ENCODE results near the gene NTRK1.

DNA sequence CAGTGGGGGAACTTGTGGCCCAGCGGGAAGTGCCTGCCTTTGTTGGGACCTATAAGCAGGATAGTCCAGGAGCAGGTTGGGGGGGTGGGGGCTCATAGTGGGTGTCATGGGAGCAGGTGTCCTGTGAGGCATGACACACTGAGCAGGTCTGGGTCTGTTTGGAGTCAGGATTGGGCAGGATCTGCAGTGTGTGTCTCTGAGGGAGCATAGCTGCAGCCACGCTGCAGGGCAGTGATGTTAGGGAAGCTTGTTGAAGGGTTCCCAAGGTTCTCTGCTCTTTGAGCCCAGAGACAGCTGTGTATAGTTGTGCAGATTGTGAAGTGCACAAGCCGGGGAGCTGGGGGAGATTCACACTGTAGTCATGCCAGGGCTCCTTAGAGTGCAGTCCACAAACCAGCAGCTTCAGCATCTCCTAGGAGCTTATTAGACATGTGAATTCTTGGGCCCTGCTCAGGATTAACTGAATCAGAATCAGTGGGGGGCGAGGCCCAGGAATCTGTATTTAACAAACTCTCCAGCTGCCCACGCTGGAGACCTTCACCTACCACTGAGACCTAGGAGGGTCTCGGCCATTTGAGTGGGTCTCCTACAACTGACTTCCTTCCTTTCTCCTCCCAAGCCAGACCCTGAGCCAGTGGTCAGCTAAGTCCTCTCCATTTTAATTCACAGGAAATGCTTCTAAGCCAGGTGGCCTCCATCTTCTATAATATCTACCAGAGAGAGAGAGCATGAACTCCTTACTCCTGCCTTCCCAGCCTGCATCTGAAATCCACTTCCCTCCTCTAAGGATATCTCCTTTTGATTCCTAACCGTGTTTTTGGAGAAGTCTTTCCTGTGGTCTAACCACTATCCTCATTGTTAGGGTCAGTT, 12.8 kb upstream of the NTRK1 start:
- TF ChIP-seq, protein P1, sequence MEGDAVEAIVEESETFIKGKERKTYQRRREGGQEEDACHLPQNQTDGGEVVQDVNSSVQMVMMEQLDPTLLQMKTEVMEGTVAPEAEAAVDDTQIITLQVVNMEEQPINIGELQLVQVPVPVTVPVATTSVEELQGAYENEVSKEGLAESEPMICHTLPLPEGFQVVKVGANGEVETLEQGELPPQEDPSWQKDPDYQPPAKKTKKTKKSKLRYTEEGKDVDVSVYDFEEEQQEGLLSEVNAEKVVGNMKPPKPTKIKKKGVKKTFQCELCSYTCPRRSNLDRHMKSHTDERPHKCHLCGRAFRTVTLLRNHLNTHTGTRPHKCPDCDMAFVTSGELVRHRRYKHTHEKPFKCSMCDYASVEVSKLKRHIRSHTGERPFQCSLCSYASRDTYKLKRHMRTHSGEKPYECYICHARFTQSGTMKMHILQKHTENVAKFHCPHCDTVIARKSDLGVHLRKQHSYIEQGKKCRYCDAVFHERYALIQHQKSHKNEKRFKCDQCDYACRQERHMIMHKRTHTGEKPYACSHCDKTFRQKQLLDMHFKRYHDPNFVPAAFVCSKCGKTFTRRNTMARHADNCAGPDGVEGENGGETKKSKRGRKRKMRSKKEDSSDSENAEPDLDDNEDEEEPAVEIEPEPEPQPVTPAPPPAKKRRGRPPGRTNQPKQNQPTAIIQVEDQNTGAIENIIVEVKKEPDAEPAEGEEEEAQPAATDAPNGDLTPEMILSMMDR (IDR thresholded peaks at IDR 0.05; ENCODE audit: insufficient read depth, low read length) = no peak
- no peak for TF ChIP-seq GABPA (IDR thresholded peaks at IDR 0.05; ENCODE audit: low read depth)
